ENCODE measurements around the gene EFTUD2.

Gene EFTUD2

GRCh38 chr17:44850612-44851011 is 48.6 kb downstream of the EFTUD2 start:
- Histone ChIP-seq H3K4me3 (ENCODE audit: low read length) (no peak overlapping the region), H2BK120ac (ENCODE audit: low read depth, low read length) (no peak overlapping the region), H3K23ac (ENCODE audit: low read length) (no peak overlapping the region), H3K56ac (ENCODE audit: low read length) (no peak overlapping the region), H3K27ac (ENCODE audit: low read depth, low read length) (no peak overlapping the region), H2BK5ac (ENCODE audit: low read length) (no peak overlapping the region), H3K18ac (ENCODE audit: low read length) (no peak overlapping the region), H3K4ac (ENCODE audit: low read depth, low read length) (no peak overlapping the region), H3K9ac (ENCODE audit: low read length) (no peak overlapping the region), H3K79me2 (ENCODE audit: control insufficient read depth, insufficient read depth, low read length) (no peaks in the 10 kb centered on the region), H2AK5ac (ENCODE audit: low read length) (no peak overlapping the region), H4K5ac (ENCODE audit: low read length) (no peak overlapping the region), H2BK15ac (replicated peaks; ENCODE audit: low read depth) (no peak overlapping the region), H3K79me1 (ENCODE audit: low read length) (no peaks in the 10 kb centered on the region), H3K4me2 (ENCODE audit: low read length) (no peak overlapping the region), H3K36me3 (ENCODE audit: control insufficient read depth, insufficient read depth, low read length) (peaks cover 15% of the 10 kb centered on the region), H3K27me3 (ENCODE audit: insufficient read depth, low read length, poor library complexity) (no peaks in the 10 kb centered on the region), H3K4me1 (ENCODE audit: control insufficient read depth, low read depth, low read length) (no peaks in the 10 kb centered on the region), H4K8ac (ENCODE audit: low read depth, low read length) (no peak overlapping the region)
- DNase-seq = no peak
- WGBS (ENCODE audit: extremely low coverage, insufficient coverage, low lambda C conversion rate) = no CpG with 5 or more reads among the region's 5 CpGs

GRCh38 chr17:44850025-44850424 is 49.2 kb downstream of the EFTUD2 start:
- Histone ChIP-seq H3K18ac (ENCODE audit: low read length) (no peak overlapping the region), H3K23ac (ENCODE audit: low read length) (no peak overlapping the region), H3K4me1 (ENCODE audit: control insufficient read depth, low read depth, low read length) (no peaks in the 10 kb centered on the region), H3K27ac (ENCODE audit: low read depth, low read length) (no peak overlapping the region), H3K4me2 (ENCODE audit: low read length) (no peak overlapping the region), H3K36me3 (ENCODE audit: control insufficient read depth, insufficient read depth, low read length) (peaks cover 15% of the 10 kb centered on the region), H2BK15ac (replicated peaks; ENCODE audit: low read depth) (no peak overlapping the region), H2BK120ac (ENCODE audit: low read depth, low read length) (no peak overlapping the region), H3K9ac (ENCODE audit: low read length) (no peak overlapping the region), H4K8ac (ENCODE audit: low read depth, low read length) (no peak overlapping the region), H4K5ac (ENCODE audit: low read length) (no peak overlapping the region), H2BK5ac (ENCODE audit: low read length) (no peak overlapping the region), H3K4me3 (ENCODE audit: low read length) (no peak overlapping the region), H3K56ac (ENCODE audit: low read length) (no peak overlapping the region), H3K79me1 (ENCODE audit: low read length) (no peaks in the 10 kb centered on the region), H3K4ac (ENCODE audit: low read depth, low read length) (no peak overlapping the region), H2AK5ac (ENCODE audit: low read length) (no peak overlapping the region), H3K27me3 (ENCODE audit: insufficient read depth, low read length, poor library complexity) (no peaks in the 10 kb centered on the region), H3K79me2 (ENCODE audit: control insufficient read depth, insufficient read depth, low read length) (no peaks in the 10 kb centered on the region)
- no CpG with 5 or more reads among the region's 7 CpGs for WGBS (ENCODE audit: extremely low coverage, insufficient coverage, low lambda C conversion rate)
- no peak for DNase-seq

- H2BK15ac ChIP-seq (replicated peaks; ENCODE audit: low read depth) = no peak overlapping the region
- H4K8ac ChIP-seq (ENCODE audit: low read depth, low read length) = no peak overlapping the region
- H3K56ac ChIP-seq (ENCODE audit: low read length) = no peak overlapping the region
- H3K79me1 ChIP-seq (ENCODE audit: low read length) = no peaks in the 10 kb centered on the region
- no peak overlapping the region for H4K5ac ChIP-seq (ENCODE audit: low read length)
- H3K18ac ChIP-seq (ENCODE audit: low read length) = no peak overlapping the region
- WGBS (ENCODE audit: extremely low coverage, insufficient coverage, low lambda C conversion rate) = no CpG with 5 or more reads among the region's 12 CpGs
- H2AK5ac ChIP-seq (ENCODE audit: low read length) = no peak overlapping the region
- no peak overlapping the region for H3K27ac ChIP-seq (ENCODE audit: low read depth, low read length)
- no peak for DNase-seq
- H3K27me3 ChIP-seq (ENCODE audit: insufficient read depth, low read length, poor library complexity) = no peaks in the 10 kb centered on the region
- H3K4me3 ChIP-seq (ENCODE audit: low read length) = no peak overlapping the region
- no peak overlapping the region for H3K23ac ChIP-seq (ENCODE audit: low read length)
- no peak overlapping the region for H3K4me2 ChIP-seq (ENCODE audit: low read length)
- no peak overlapping the region for H3K4ac ChIP-seq (ENCODE audit: low read depth, low read length)
- peaks cover 4% of the 10 kb centered on the region for H3K4me1 ChIP-seq (ENCODE audit: control insufficient read depth, low read depth, low read length)
- no peak overlapping the region for H2BK5ac ChIP-seq (ENCODE audit: low read length)
- no peak overlapping the region for H3K9ac ChIP-seq (ENCODE audit: low read length)
- peaks cover 10% of the 10 kb centered on the region for H3K36me3 ChIP-seq (ENCODE audit: control insufficient read depth, insufficient read depth, low read length)
- H2BK120ac ChIP-seq (ENCODE audit: low read depth, low read length) = no peak overlapping the region
- no peaks in the 10 kb centered on the region for H3K79me2 ChIP-seq (ENCODE audit: control insufficient read depth, insufficient read depth, low read length)
These were observed 50.2 kb downstream of the EFTUD2 start for GRCh38 chr17:44848961-44849489.

GRCh38 chr17:44848257-44848795 is 50.9 kb downstream of the EFTUD2 start:
- Histone ChIP-seq H3K9ac (ENCODE audit: low read length) (no peak overlapping the region), H3K23ac (ENCODE audit: low read length) (no peak overlapping the region), H3K18ac (ENCODE audit: low read length) (no peak overlapping the region), H3K36me3 (ENCODE audit: control insufficient read depth, insufficient read depth, low read length) (peaks cover 5% of the 10 kb centered on the region), H3K27ac (ENCODE audit: low read depth, low read length) (no peak overlapping the region), H3K56ac (ENCODE audit: low read length) (no peak overlapping the region), H3K4me1 (ENCODE audit: control insufficient read depth, low read depth, low read length) (peaks cover 4% of the 10 kb centered on the region), H3K79me1 (ENCODE audit: low read length) (no peaks in the 10 kb centered on the region), H4K5ac (ENCODE audit: low read length) (no peak overlapping the region), H3K4ac (ENCODE audit: low read depth, low read length) (no peak overlapping the region), H3K4me2 (ENCODE audit: low read length) (no peak overlapping the region), H3K27me3 (ENCODE audit: insufficient read depth, low read length, poor library complexity) (no peaks in the 10 kb centered on the region), H3K79me2 (ENCODE audit: control insufficient read depth, insufficient read depth, low read length) (no peaks in the 10 kb centered on the region), H2AK5ac (ENCODE audit: low read length) (no peak overlapping the region), H2BK5ac (ENCODE audit: low read length) (no peak overlapping the region), H2BK15ac (replicated peaks; ENCODE audit: low read depth) (no peak overlapping the region), H2BK120ac (ENCODE audit: low read depth, low read length) (no peak overlapping the region), H3K4me3 (ENCODE audit: low read length) (no peak overlapping the region), H4K8ac (ENCODE audit: low read depth, low read length) (no peak overlapping the region)
- no CpG with 5 or more reads among the region's 6 CpGs for WGBS (ENCODE audit: extremely low coverage, insufficient coverage, low lambda C conversion rate)
- DNase-seq = peak; percentile 13

- Histone ChIP-seq H3K27ac (ENCODE audit: low read depth, low read length) (no peak within 1 kb of the TSS), H2BK5ac (ENCODE audit: low read length) (no peak within 1 kb of the TSS), H3K27me3 (ENCODE audit: insufficient read depth, low read length, poor library complexity) (no peaks in the 10 kb centered on the region), H2AK5ac (ENCODE audit: low read length) (no peak within 1 kb of the TSS), H2BK15ac (replicated peaks; ENCODE audit: low read depth) (no peak within 1 kb of the TSS), H2BK120ac (ENCODE audit: low read depth, low read length) (no peak within 1 kb of the TSS), H3K79me2 (ENCODE audit: control insufficient read depth, insufficient read depth, low read length) (no peaks in the 10 kb centered on the region), H3K4me1 (ENCODE audit: control insufficient read depth, low read depth, low read length) (peaks cover 7% of the 10 kb centered on the region), H3K4ac (ENCODE audit: low read depth, low read length) (no peak within 1 kb of the TSS), H4K8ac (ENCODE audit: low read depth, low read length) (no peak within 1 kb of the TSS), H3K18ac (ENCODE audit: low read length) (no peak within 1 kb of the TSS), H3K23ac (ENCODE audit: low read length) (no peak within 1 kb of the TSS), H3K4me3 (ENCODE audit: low read length) (no peak within 1 kb of the TSS), H3K9ac (ENCODE audit: low read length) (no peak within 1 kb of the TSS), H3K79me1 (ENCODE audit: low read length) (no peaks in the 10 kb centered on the region), H3K56ac (ENCODE audit: low read length) (no peak within 1 kb of the TSS), H3K4me2 (ENCODE audit: low read length) (no peak within 1 kb of the TSS), H3K36me3 (ENCODE audit: control insufficient read depth, insufficient read depth, low read length) (peaks cover 5% of the 10 kb centered on the region), H4K5ac (ENCODE audit: low read length) (no peak within 1 kb of the TSS)
- WGBS (ENCODE audit: extremely low coverage, insufficient coverage, low lambda C conversion rate) = no CpG with 5 or more reads among the region's 2 CpGs
- no peak for DNase-seq
These were observed 51.7 kb downstream of the EFTUD2 start, which contains the start of gene HIGD1B for GRCh38 chr17:44847586-44847985. TSS of gene HIGD1B (plus strand) at chr17:44847883. CDS start at chr17:44848153, 270 bp downstream.

GRCh38 chr17:44846206-44846605 is 53.0 kb downstream of the EFTUD2 start:
- Histone ChIP-seq H3K4me3 (ENCODE audit: low read length) (no peak overlapping the region), H3K4me2 (ENCODE audit: low read length) (no peak overlapping the region)
- no peak for DNase-seq

More at GRCh38 chr17:44846206-44846605, 53.0 kb downstream of the EFTUD2 start:
- Histone ChIP-seq H3K18ac (ENCODE audit: low read length) (no peak overlapping the region), H2BK15ac (replicated peaks; ENCODE audit: low read depth) (no peak overlapping the region), H3K56ac (ENCODE audit: low read length) (no peak overlapping the region), H2AK5ac (ENCODE audit: low read length) (no peak overlapping the region), H3K79me1 (ENCODE audit: low read length) (no peaks in the 10 kb centered on the region), H3K27ac (ENCODE audit: low read depth, low read length) (no peak overlapping the region), H3K23ac (ENCODE audit: low read length) (no peak overlapping the region), H4K5ac (ENCODE audit: low read length) (no peak overlapping the region), H3K9ac (ENCODE audit: low read length) (no peak overlapping the region), H3K27me3 (ENCODE audit: insufficient read depth, low read length, poor library complexity) (no peaks in the 10 kb centered on the region), H4K8ac (ENCODE audit: low read depth, low read length) (no peak overlapping the region), H2BK5ac (ENCODE audit: low read length) (no peak overlapping the region), H2BK120ac (ENCODE audit: low read depth, low read length) (no peak overlapping the region), H3K4me1 (ENCODE audit: control insufficient read depth, low read depth, low read length) (peaks cover 8% of the 10 kb centered on the region), H3K36me3 (ENCODE audit: control insufficient read depth, insufficient read depth, low read length) (peaks cover 3% of the 10 kb centered on the region), H3K4ac (ENCODE audit: low read depth, low read length) (no peak overlapping the region), H3K79me2 (ENCODE audit: control insufficient read depth, insufficient read depth, low read length) (no peaks in the 10 kb centered on the region)
- no CpG with 5 or more reads among the region's 8 CpGs for WGBS (ENCODE audit: extremely low coverage, insufficient coverage, low lambda C conversion rate)
